NCI-H146 (cell line): ENCODE results near the gene GAL3ST3.
"Not testable (repeated sequence)": the region's sequence is repeated elsewhere in the genome, so short reads cannot be mapped to it uniquely, and the experiment has no call there.

Source experiments
- DNase-seq: peaks from one replicate; lab custom pipeline; 2025; lab: John Stamatoyannopoulos, UW

Gene GAL3ST3, protein sequence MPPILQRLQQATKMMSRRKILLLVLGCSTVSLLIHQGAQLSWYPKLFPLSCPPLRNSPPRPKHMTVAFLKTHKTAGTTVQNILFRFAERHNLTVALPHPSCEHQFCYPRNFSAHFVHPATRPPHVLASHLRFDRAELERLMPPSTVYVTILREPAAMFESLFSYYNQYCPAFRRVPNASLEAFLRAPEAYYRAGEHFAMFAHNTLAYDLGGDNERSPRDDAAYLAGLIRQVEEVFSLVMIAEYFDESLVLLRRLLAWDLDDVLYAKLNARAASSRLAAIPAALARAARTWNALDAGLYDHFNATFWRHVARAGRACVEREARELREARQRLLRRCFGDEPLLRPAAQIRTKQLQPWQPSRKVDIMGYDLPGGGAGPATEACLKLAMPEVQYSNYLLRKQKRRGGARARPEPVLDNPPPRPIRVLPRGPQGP

DNA sequence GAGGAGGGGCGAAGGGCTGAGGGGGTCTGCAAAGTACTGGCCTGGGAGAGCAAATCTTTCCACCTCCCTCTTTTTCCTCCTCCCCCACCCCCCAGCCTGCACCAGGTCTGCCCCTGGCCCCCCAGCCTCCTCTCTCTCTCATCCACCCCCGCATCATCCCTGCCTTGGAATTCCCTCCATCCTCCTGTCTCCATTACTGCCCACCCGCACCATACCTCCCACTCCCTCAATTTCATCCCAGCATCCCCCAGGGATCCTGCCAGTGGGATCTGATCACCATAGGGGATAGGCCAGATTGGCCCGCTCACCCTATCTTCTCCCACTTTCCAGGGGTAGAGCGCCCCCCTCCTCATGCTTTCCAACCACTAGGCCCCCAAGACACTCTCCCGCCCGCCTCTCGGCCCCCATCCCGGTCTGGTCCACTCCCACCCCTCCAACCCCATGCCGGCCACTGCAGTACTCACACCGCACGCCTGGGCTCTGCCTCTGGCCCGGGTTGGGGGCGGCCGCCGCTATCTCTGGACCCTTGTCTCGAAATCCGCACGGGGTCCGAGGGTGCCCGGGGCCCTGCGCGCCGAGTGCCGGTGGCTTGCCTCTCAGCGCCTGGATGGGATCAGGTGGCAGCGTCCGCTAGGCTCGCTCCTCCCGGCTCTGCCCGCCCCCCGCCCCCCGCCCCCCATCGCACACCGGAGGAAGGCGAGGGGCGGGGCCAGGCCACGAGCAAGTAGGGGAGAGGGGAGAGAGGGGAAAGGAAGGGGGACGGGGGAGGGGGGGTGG lies at the start of gene GAL3ST3:
GAL3ST3 (minus strand) TSS at position 615 of the 777 bp plus-strand sequence. CDS start 3,746 bp downstream, outside the sequence.
- DNase-seq, result no peak

- not testable (repeated sequence) for DNase-seq
Measured at GRCh38 chr11:66092125-66092524, 43.2 kb upstream of the GAL3ST3 start.

GRCh38 chr11:66090288-66090687 lies 41.3 kb upstream of the GAL3ST3 start:
- no peak for DNase-seq

DNA sequence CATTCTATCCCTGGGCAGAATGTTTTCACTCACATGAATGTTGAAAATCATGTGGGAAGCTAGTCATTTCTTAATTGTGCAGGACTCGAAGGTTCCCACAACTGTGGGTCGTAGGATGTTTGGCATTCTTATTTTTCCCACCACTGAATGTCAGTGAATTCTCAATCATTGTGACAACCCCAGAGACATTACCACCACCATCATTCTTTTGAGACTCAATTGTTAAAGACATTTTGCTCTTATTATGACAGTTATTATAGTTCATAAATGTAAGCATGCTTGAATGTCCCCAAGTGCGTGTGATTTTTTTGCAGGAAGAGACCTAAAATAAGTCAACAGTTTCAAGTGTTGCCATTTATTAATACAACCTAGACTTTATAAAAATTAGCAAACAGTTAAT lies 40.1 kb upstream of the GAL3ST3 start:
- no peak for DNase-seq

GRCh38 chr11:66087148-66087908 lies 38.4 kb upstream of the GAL3ST3 start:
- no peak for DNase-seq

- no peak for DNase-seq
Measured at GRCh38 chr11:66084821-66085475, 36.0 kb upstream of the GAL3ST3 start.

DNA sequence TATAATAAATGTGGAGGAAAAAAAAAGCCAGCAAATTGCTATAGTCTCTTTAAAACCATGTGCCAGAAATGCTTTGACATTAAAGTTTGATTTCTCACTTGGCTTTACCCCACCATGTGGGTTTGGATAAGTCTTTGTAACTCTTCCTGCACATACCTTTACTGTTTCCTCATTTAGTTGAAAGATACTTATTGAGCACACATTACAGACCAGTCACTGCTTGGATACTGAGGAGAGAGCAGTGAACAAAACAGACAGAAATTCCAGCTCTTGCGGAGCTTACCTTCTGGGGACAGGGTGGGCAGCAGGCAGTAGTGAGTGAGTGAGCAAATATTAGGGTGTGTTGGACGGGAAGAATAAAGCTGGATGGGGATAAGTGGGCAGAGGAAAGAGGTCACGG lies 34.8 kb upstream of the GAL3ST3 start:
- DNase-seq, result no peak

DNA sequence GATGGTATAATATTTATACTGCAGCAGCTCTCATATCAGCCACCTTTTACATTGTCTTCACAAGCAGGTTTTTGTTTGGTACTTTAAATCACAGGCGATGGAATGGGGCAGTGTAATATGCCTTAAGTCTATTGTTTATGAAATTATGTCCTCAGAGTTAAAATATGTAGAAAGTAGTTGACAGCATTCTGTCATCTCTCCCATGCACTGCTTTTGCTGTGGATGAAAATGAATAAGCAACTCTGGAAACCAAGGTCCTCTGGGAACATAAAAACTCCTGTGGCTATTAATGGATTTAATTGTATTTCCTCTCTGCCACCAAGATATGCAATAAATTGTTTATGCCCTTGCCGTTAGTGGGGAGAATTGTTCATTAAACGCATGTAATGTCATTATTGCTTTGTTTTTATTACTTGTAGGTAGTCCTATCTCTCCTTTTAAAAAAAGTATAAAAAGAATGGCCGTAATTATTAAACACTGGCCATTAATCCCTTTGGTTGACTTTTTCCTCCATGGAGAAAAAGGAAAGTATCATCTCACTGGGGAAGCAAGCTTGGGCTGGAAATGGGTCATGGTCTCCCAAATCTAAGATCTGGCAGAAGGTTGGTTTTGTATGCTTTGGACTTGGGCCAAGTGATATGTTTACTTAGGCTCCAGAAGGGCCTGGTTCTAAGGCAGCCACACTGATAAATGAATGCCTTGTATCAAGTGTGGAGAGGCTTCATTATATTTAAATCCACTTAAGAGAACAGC lies 34.2 kb upstream of the GAL3ST3 start:
- peak; percentile 66 for DNase-seq

DNA sequence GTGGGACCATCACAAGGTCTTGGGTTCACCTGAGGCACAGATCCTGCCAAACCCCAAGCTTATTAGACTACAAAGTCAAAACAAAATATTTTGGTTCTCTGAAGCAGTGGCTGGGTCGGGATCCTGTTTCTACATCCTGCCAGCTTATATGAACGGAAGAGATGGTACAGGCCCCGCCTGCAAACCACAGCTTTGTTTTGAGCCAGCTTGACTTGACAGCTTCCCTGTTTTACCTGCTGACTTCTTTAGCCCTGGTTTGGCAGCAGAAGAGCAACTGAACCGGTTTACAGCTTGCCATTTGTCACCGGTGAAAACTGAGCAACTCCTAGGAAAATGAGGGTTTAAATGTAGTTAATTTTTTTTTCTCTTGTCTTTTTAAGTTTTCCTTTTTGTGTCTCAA lies 32.5 kb upstream of the GAL3ST3 start:
- no peak for DNase-seq

DNA sequence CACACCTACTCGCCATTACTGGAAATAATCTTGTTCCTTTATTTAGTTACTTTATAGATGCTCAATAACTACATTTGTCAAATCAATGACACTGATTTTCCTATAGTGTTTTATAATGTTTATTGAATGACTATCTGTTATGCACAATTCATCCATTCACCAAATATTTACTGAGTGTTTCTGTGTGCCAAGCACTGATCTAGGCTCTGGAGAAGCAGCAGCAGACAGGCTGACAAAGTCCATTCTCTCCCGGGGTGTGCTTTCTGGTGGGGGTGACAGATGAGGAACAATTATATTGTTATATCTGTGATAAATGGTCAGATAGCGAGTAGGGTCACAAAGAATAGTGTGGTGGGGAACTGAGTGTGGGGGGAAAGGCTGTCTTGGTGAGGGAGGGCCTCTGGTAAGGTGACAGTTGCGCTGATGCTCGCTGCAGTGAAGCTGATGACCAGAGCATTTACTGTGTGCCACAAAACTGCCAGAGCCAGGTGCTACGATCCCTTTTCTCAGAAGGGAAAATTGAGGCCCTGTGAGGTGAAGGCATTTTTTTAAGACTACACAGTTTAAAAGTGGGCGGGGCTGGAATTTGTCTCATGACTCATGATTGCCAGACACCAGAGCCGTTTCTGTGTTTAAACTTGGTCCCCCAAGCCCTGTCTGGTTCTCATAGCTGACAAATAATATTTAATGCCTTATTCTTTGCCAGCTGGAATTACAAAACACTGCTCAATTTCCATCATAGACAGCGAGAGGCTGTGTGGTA lies 31.3 kb upstream of the GAL3ST3 start:
- no peak for DNase-seq

DNA sequence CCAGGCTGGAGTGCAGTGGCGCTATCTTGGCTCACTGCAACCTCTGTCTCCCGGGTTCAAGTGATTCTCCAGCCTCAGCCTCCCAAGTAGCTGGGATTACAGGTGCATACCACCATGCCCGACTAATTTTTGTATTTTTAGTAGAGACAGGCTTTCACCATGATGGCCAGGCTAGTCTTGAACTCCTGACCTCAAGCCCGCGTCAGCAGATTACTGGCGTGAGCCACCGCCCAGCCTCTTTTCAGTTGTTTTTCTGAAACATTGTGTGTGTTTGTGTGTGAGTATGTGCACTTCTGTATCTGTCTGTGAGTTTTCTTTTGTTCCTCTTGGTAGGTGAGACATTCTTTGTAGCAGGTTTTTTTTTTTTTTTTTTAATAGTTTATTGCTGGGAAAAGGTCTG lies 30.0 kb upstream of the GAL3ST3 start:
- not testable (repeated sequence) for DNase-seq

DNA sequence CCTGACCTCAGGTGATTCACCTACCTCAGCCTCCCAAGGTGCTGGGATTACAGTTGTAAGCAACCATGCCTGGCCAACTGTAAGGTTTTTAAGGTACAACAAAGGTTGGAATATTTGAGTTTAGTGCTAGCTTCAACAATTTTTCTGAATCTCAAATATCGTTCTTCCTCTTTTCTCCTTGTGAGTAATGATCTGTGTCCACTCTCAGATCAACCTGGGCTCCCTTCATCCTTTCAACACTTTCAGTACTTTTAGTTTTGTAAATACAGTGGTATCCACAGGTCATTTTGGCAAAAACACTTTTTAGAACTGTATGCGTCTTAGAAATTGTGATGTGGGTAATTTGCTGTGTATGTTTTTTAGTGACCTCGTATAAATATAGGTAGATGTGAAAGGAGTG lies 29.0 kb upstream of the GAL3ST3 start:
- no peak for DNase-seq

GRCh38 chr11:66076561-66076960 lies 27.6 kb upstream of the GAL3ST3 start:
- no peak for DNase-seq

DNA sequence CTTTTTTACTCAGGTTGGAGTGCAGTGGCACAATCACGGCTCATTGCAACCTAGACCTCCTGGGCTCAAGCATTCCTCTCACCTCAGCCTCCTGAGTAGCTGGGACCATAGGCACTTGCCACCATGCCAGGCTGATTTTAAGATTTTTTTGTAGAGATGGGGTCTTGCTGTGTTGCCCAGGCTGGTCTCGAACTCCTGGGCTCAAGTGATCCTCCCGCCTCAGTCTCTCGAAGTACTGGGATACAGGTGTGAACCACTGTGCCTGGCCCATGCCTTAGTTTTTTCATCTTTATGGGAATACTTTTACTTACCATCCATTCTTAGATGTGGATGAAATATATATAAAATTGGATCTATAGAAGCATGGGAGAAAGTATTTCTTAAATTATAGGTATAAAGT lies 26.3 kb upstream of the GAL3ST3 start:
- DNase-seq, result no peak

GRCh38 chr11:66073669-66074068 lies 24.7 kb upstream of the GAL3ST3 start:
- DNase-seq, result no peak

DNA sequence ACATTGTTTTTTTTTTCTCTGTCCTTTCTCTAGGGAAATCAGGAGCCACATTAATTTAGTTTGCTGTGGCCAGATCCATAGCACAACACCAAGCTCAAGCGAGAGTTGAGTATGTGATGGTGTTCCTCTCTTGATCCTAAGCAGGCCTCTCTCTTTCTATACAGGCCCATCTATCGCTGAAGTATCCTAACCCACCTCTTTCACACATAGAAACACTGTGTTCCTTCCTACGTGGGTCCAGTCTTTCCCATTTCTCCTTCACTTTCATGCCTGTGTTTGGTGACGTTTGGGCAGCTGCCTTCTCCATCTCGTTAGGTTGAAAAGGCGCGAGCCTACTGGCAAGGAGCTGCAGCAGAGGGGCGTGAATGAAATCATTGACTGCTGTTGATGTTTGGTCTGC lies 23.6 kb upstream of the GAL3ST3 start:
- DNase-seq, result no peak

DNA sequence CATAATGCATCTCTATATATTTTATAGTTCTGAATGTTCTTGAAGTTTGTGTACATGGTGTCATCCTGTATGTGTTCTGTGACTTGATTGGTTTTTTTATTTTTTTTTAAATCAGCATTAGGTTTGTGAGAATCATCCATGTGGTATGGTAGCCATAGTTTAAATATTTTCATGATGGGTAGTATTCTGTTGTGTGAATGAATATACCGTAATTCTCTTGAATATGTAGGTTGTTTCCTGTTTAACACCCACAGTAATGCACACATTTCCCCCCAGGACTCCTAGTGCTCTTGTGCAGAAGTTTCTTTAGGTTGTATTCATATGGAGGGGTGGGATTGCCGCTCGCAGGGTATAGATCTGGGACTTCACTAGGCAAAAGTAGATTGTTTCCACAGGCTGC lies 23.1 kb upstream of the GAL3ST3 start:
- DNase-seq, result no peak

GRCh38 chr11:66071381-66071801 lies 22.4 kb upstream of the GAL3ST3 start:
- no peak for DNase-seq

DNA sequence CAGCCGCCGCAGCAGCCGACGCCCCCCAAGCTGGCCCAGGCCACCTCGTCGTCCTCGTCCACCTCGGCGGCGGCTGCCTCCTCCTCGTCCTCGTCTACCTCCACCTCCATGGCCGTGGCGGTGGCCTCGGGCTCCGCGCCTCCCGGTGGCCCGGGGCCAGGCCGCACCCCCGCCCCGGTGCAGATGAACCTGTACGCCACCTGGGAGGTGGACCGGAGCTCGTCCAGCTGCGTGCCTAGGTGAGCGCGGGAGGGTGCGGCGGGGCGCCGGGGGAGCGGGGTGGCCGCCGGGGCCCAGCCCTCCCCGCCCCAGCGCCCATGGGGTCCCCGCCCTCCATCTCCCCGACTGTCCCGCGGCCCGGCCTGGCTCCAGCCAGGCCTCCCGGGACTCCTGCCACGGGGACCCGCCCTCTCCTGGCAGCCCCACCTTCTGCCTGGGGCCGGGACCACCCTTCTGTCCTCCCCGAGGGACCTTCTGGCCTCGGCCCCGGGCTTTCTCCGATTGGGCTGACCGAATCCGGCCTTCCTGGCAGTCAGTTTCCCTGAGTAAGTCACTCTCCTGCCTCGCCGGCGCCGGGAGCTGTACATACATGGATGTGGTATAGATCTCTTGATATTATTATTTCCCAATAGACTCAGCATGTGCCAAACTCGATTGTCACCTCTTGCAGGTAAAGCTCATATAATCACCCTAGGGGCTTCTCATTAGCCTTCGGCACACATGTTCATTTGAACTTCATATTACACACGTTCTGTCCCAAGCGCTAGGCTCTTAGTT lies 21.8 kb upstream of the GAL3ST3 start:
- DNase-seq, result peak; percentile 33
